Measurements from ENCODE around the gene MARK3.
A peak's percentile ranks its signal among the peaks of the same experiment; 100 is the strongest.

Gene MARK3

DNA sequence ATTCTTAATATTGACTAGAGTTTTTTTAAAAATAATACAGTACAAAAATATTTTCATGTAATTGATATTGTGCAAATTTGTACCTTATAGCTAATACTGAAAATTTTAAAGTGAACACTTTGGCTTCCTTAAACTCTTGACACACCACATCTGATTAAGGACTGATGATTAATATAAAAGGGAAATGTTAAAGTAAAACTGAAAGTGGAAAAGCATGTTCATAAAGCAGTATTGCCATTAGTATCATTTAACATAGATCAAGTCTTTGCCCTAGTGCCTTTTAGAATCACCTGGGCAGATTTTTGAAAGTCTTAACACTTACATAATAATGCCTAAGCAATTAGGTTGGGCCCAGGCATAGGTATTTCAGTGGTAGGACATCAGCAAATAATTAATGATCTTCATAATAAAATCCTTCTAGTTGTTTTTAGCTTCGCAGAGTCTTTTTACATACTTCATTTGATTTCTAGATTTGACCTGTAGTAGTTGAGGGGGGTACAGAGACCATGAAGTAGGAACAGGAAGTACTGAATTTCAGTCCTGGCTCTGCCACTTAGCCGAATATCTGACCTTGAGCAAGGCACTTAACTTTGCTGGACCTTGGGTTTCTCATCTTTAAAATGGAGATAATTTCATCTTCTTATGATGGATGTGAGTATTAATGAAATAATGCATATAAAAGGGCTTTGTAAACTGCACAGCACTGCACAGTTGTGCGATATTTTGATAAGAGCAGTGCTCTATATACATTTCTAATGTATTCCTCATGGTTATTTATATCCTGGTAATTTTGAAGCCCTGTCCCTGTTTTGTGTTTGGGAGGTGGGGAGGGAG lies 43.7 kb downstream of the MARK3 start:
- H3K27me3 Mint-ChIP-seq (ENCODE audit: low read depth), result no peaks in the 10 kb centered on the region
- H3K4me1 Mint-ChIP-seq, result peaks cover 14% of the 10 kb centered on the region
- no peaks in the 10 kb centered on the region for H3K9me3 Mint-ChIP-seq
- TF ChIP-seq, protein P1, sequence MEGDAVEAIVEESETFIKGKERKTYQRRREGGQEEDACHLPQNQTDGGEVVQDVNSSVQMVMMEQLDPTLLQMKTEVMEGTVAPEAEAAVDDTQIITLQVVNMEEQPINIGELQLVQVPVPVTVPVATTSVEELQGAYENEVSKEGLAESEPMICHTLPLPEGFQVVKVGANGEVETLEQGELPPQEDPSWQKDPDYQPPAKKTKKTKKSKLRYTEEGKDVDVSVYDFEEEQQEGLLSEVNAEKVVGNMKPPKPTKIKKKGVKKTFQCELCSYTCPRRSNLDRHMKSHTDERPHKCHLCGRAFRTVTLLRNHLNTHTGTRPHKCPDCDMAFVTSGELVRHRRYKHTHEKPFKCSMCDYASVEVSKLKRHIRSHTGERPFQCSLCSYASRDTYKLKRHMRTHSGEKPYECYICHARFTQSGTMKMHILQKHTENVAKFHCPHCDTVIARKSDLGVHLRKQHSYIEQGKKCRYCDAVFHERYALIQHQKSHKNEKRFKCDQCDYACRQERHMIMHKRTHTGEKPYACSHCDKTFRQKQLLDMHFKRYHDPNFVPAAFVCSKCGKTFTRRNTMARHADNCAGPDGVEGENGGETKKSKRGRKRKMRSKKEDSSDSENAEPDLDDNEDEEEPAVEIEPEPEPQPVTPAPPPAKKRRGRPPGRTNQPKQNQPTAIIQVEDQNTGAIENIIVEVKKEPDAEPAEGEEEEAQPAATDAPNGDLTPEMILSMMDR (IDR thresholded peaks at IDR 0.05; ENCODE audit: unreplicated experiment in 3 of 3), result no peak
- no peak overlapping the region for H3K27ac Mint-ChIP-seq
- peaks cover 23% of the 10 kb centered on the region for H3K36me3 Mint-ChIP-seq (ENCODE audit: low read depth)
- H3K4me3 Mint-ChIP-seq, result no peak overlapping the region

DNA sequence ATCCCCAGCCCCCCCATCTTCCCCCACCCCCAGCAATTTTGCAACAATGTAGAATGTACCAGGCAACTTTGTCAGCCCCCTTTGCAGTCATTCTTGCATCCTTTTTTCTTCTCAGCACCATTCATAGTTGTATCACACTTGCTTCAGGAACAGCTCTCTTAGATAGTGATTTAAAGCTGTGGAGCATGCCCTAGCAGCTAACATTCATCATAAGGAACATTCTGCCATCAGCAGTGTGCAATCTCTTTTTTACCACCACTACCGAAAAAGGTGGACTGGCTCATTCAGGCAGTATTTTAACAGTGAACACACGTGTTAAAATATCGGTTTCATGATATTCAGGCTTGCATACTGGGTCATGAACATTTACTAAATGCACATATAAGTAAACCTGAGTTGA lies 45.1 kb downstream of the MARK3 start:
- Mint-ChIP-seq H3K27me3 (ENCODE audit: low read depth) (no peaks in the 10 kb centered on the region), H3K4me1 (peaks cover 20% of the 10 kb centered on the region), H3K36me3 (ENCODE audit: low read depth) (peaks cover 28% of the 10 kb centered on the region)

DNA sequence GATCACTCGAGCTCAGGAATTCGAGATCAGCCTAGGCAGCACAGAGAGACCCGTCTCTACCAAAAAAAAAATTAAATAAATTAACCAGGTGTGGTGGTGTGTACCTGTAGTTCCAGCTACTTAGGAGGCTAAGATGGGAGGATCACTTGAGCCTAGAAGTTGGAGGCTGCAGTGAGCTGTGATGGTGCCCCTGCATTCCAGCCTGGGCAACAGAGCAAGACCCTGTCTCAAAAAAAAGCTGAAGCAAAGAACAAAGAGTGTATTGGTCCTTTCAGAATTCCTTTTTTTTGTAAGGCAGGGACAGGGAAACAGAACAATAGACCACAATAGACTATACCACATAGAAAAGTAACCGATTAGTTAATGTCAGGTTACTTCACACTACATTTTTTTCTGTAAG lies 47.4 kb downstream of the MARK3 start:
- H3K36me3 Mint-ChIP-seq (ENCODE audit: low read depth), result peaks cover 32% of the 10 kb centered on the region

More for the DNA sequence above, 45.1 kb downstream of the MARK3 start:
- no peak overlapping the region for H3K27ac Mint-ChIP-seq
- no peaks in the 10 kb centered on the region for H3K9me3 Mint-ChIP-seq
- TF ChIP-seq, protein P1 (IDR thresholded peaks at IDR 0.05; ENCODE audit: unreplicated experiment in 3 of 3), result no peak
- H3K4me3 Mint-ChIP-seq, result no peak overlapping the region

GRCh38 chr14:103433916-103434563 lies 48.8 kb downstream of the MARK3 start:
- H3K4me3 Mint-ChIP-seq, result no peak overlapping the region
- peaks cover 35% of the 10 kb centered on the region for H3K36me3 Mint-ChIP-seq (ENCODE audit: low read depth)
- H3K9me3 Mint-ChIP-seq, result no peaks in the 10 kb centered on the region
- peaks cover 13% of the 10 kb centered on the region for H3K4me1 Mint-ChIP-seq
- TF ChIP-seq, protein P1 (IDR thresholded peaks at IDR 0.05; ENCODE audit: unreplicated experiment in 3 of 3), result no peak
- peak overlapping the region in 1 of 3 experiments; percentile 2 for H3K27ac Mint-ChIP-seq
- H3K27me3 Mint-ChIP-seq (ENCODE audit: low read depth), result no peaks in the 10 kb centered on the region

More for the DNA sequence above, 47.4 kb downstream of the MARK3 start:
- Mint-ChIP-seq H3K9me3 (no peaks in the 10 kb centered on the region), H3K27ac (no peak overlapping the region), H3K27me3 (ENCODE audit: low read depth) (no peaks in the 10 kb centered on the region), H3K4me3 (no peak overlapping the region), H3K4me1 (peaks cover 19% of the 10 kb centered on the region)
- TF ChIP-seq, protein P1 (IDR thresholded peaks at IDR 0.05; ENCODE audit: unreplicated experiment in 3 of 3), result no peak

DNA sequence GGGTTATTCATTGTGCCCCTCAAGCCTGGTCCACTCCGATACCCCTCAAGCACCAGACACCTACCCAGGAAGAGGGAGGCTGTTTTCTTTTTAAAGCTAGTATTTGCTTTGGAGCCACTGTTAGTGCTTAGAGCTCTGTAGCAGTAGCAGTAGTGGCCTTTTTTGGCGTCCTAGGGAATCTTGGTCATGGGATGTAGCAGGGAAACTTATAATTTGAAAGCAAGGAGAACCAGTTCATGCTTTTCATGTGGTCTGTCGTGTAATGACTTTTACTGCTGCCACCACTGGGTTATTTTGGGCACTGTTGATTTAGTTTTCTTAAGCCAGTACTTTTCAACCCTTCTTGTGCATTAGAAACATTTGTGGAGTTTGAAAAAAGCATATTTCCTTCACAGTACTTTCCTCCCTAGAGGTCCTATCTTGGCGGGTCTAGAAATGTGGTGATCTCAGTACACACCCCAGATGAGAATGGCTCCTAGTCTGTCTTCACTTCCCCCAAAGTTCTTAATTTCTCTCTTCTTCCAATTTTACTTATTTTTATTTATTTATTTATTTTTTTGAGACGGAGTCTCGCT lies 49.7 kb downstream of the MARK3 start:
- TF ChIP-seq, protein P1 (IDR thresholded peaks at IDR 0.05; ENCODE audit: unreplicated experiment in 3 of 3), result no peak
- no peaks in the 10 kb centered on the region for H3K27me3 Mint-ChIP-seq (ENCODE audit: low read depth)
- H3K27ac Mint-ChIP-seq, result peak overlapping the region in 2 of 3 experiments; percentile 28 to 51
- H3K4me3 Mint-ChIP-seq, result no peak overlapping the region
- peaks cover 44% of the 10 kb centered on the region for H3K36me3 Mint-ChIP-seq (ENCODE audit: low read depth)
- no peaks in the 10 kb centered on the region for H3K9me3 Mint-ChIP-seq
- H3K4me1 Mint-ChIP-seq, result peaks cover 9% of the 10 kb centered on the region

Measured in nephron (organoid).